ENCODE results near the gene DNAJA3.
"Not testable (repeated sequence)": the region's sequence is repeated elsewhere in the genome, so short reads cannot be mapped to it uniquely, and the experiment has no call there.

DNAJA3 gene

GRCh38 chr16:4391631-4392381, 33.9 kb upstream of the DNAJA3 start:
- H3K79me2 ChIP-seq (ENCODE audit: low read length): no peaks in the 10 kb centered on the region
- H3K4me3 ChIP-seq (ENCODE audit: low read length): no peak overlapping the region
- no peak for TF ChIP-seq EZH2phosphoT487 (IDR thresholded peaks at IDR 0.05; ENCODE audit: low read depth)
- TF ChIP-seq CTCF (IDR thresholded peaks at IDR 0.05; ENCODE audit: low read depth, low read length): no peak
- no peaks in the 10 kb centered on the region for H3K4me1 ChIP-seq (ENCODE audit: low read length)
- no peaks in the 10 kb centered on the region for H3K27me3 ChIP-seq (ENCODE audit: low read depth, low read length)
- H2AFZ ChIP-seq (ENCODE audit: low read depth, low read length): no peak overlapping the region
- no peak overlapping the region for H3K27ac ChIP-seq (ENCODE audit: low read length)
- no peaks in the 10 kb centered on the region for H4K20me1 ChIP-seq (ENCODE audit: insufficient read depth, low read length)
- H3K9ac ChIP-seq (ENCODE audit: low read length): no peak overlapping the region
- no peaks in the 10 kb centered on the region for H3K36me3 ChIP-seq (replicated peaks; ENCODE audit: low read depth, low read length)
- no peak overlapping the region for H3K4me2 ChIP-seq (ENCODE audit: low read length)
- no peaks in the 10 kb centered on the region for H3K9me3 ChIP-seq (ENCODE audit: insufficient read depth, low read length)

DNA sequence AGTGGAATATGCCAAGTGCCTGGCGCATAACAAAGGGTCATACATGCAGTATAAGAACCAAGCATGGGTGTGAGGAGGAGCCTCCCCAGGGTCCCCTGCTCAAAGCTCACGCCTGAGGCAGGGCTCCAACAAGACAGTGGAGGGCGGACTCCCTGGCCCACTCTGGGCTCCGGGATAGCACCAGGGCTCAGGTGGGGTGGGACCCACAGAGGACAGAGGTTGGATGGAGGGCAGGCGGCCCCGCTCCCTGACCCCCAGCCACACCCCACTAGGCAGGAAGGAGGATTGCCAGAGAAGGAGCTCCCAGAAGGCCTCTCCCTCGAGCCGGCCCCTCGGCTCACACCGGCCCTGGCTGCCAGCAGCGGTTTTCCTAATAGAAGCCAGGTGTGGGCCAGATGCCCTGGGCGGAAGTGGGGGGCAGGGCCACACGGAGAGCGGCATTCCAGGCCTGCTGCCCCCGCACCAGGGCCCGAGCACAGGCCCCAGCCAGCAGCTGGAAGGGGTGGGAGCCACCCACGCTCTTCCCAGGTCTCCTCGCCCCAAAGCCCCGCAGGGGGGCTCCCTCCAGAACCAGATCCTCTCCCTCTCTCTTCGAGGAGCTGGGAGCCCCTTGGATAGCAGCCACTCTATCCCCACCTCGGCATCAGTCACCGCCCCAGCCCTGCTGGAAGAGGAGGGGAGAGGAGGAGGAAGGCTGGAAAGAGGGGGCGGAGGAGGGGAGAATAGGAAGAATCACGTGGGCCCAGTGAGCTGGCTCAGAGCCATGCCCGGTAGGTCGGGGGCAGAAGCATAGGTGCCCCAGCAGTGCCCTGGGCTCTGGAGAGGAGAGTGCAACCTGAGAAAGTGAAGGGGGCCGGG, 33.1 kb upstream of the DNAJA3 start:
- Histone ChIP-seq H3K9me3 (ENCODE audit: insufficient read depth, low read length) (no peaks in the 10 kb centered on the region), H3K9ac (ENCODE audit: low read length) (no peak overlapping the region), H3K27me3 (ENCODE audit: low read depth, low read length) (no peaks in the 10 kb centered on the region), H3K27ac (ENCODE audit: low read length) (no peak overlapping the region), H3K4me1 (ENCODE audit: low read length) (no peaks in the 10 kb centered on the region), H3K4me2 (ENCODE audit: low read length) (no peak overlapping the region), H4K20me1 (ENCODE audit: insufficient read depth, low read length) (no peaks in the 10 kb centered on the region), H3K36me3 (replicated peaks; ENCODE audit: low read depth, low read length) (no peaks in the 10 kb centered on the region), H3K4me3 (ENCODE audit: low read length) (no peak overlapping the region), H2AFZ (ENCODE audit: low read depth, low read length) (no peak overlapping the region), H3K79me2 (ENCODE audit: low read length) (no peaks in the 10 kb centered on the region)
- TF ChIP-seq CTCF (IDR thresholded peaks at IDR 0.05; ENCODE audit: low read depth, low read length): no peak
- no peak for TF ChIP-seq EZH2phosphoT487 (IDR thresholded peaks at IDR 0.05; ENCODE audit: low read depth)

GRCh38 chr16:4393240-4393600, 32.4 kb upstream of the DNAJA3 start:
- no peaks in the 10 kb centered on the region for H3K79me2 ChIP-seq (ENCODE audit: low read length)
- no peak overlapping the region for H3K27ac ChIP-seq (ENCODE audit: low read length)
- H3K36me3 ChIP-seq (replicated peaks; ENCODE audit: low read depth, low read length): no peaks in the 10 kb centered on the region
- H3K4me1 ChIP-seq (ENCODE audit: low read length): no peaks in the 10 kb centered on the region
- no peak for TF ChIP-seq CTCF (IDR thresholded peaks at IDR 0.05; ENCODE audit: low read depth, low read length)
- TF ChIP-seq EZH2phosphoT487 (IDR thresholded peaks at IDR 0.05; ENCODE audit: low read depth): no peak
- no peaks in the 10 kb centered on the region for H3K9me3 ChIP-seq (ENCODE audit: insufficient read depth, low read length)
- no peak overlapping the region for H3K4me3 ChIP-seq (ENCODE audit: low read length)
- no peak overlapping the region for H3K9ac ChIP-seq (ENCODE audit: low read length)
- H4K20me1 ChIP-seq (ENCODE audit: insufficient read depth, low read length): no peaks in the 10 kb centered on the region
- H3K4me2 ChIP-seq (ENCODE audit: low read length): no peak overlapping the region
- H3K27me3 ChIP-seq (ENCODE audit: low read depth, low read length): no peaks in the 10 kb centered on the region
- no peak overlapping the region for H2AFZ ChIP-seq (ENCODE audit: low read depth, low read length)

GRCh38 chr16:4393850-4394249, 31.8 kb upstream of the DNAJA3 start:
- H4K20me1 ChIP-seq (ENCODE audit: insufficient read depth, low read length); H3K27me3 ChIP-seq (ENCODE audit: low read depth, low read length); H3K4me1 ChIP-seq (ENCODE audit: low read length); H3K36me3 ChIP-seq (replicated peaks; ENCODE audit: low read depth, low read length); H3K9me3 ChIP-seq (ENCODE audit: insufficient read depth, low read length); H3K27ac ChIP-seq (ENCODE audit: low read length); H3K9ac ChIP-seq (ENCODE audit: low read length); H2AFZ ChIP-seq (ENCODE audit: low read depth, low read length); H3K4me3 ChIP-seq (ENCODE audit: low read length); H3K4me2 ChIP-seq (ENCODE audit: low read length); H3K79me2 ChIP-seq (ENCODE audit: low read length): not testable (repeated sequence)
